HEK293 (cell line): Measurements from ENCODE around the gene CLIP1.

Experiments used
- CTCF ChIA-PET: fragments of 350-600 bp; formaldehyde crosslinking; extraction: SDS; loops from one replicate; lab custom pipeline; 2021; ENCODE audit warnings: antibody characterized with exemption; lab: Yijun Ruan, JAX
- POLR2A ChIA-PET: fragments of 300-600 bp; formaldehyde crosslinking; extraction: SDS; loops from one replicate; lab custom pipeline; 2020; ENCODE audit warnings: antibody characterized with exemption, inconsistent platforms; lab: Yijun Ruan, JAX
- H3K27ac ChIP-seq: fragments of 200-500 bp; sonication (Bioruptor generic); 2 replicates; pipeline ENCODE4 v1.5.1; 2014; ENCODE audit warnings: low read depth, low read length, control low read depth, inconsistent platforms; ENCODE audit errors: extremely low read depth
- H3K36me3 ChIP-seq, 2 experiments: fragments of 200-500 bp in 1 of 2; sonication (Bioruptor generic) in 1 of 2; 1 replicate in 1 of 2; 2 replicates in 1 of 2; pipeline ENCODE4 v1.5.1; 2014 to 2017; ENCODE audit warnings: inconsistent platforms in 2 of 2, low read length in 2 of 2; ENCODE audit not compliant: control insufficient read depth in 2 of 2, insufficient read depth in 1 of 2
- H3K4me1 ChIP-seq: fragments of 200-500 bp; sonication (Bioruptor generic); 2 replicates; pipeline ENCODE4 v1.5.1; 2014; ENCODE audit warnings: mild to moderate bottlenecking, low read length, inconsistent platforms; ENCODE audit not compliant: control insufficient read depth, insufficient read depth
- H3K4me3 ChIP-seq: 2 replicates; pipeline ENCODE4 v1.5.1; 2011; ENCODE audit warnings: low read depth, mild to moderate bottlenecking, control low read depth, low read length, moderate library complexity
- H3K9me3 ChIP-seq: fragments of 200-500 bp; sonication (Bioruptor generic); 2 replicates; pipeline ENCODE4 v1.5.1; 2014; ENCODE audit warnings: low read depth, low read length, inconsistent platforms; ENCODE audit not compliant: control insufficient read depth, insufficient read depth
- ZBTB1 ChIP-seq: fragments of 450-650 bp; formaldehyde crosslinking; IDR thresholded peaks from 2 replicates; pipeline ENCODE4 v1.5.1; 2016; ENCODE audit warnings: missing biosample characterization, missing genetic modification characterization
- ZNF10 ChIP-seq: fragments of 450-650 bp; formaldehyde crosslinking; IDR thresholded peaks from 2 replicates; pipeline ENCODE4 v1.5.1; 2017; ENCODE audit warnings: missing biosample characterization, missing genetic modification characterization
- ZNF140 ChIP-seq: fragments of 450-650 bp; formaldehyde crosslinking; IDR thresholded peaks from 2 replicates; pipeline ENCODE4 v1.5.1; 2016; ENCODE audit warnings: missing biosample characterization, missing genetic modification characterization
- ZNF174 ChIP-seq: fragments of 450-650 bp; formaldehyde crosslinking; IDR thresholded peaks from 2 replicates; pipeline ENCODE4 v1.5.0; 2017; ENCODE audit warnings: missing biosample characterization, mild to moderate bottlenecking, missing genetic modification characterization
- ZNF214 ChIP-seq: fragments of 450-650 bp; formaldehyde crosslinking; IDR thresholded peaks from 2 replicates; pipeline ENCODE4 v1.5.1; 2017; ENCODE audit warnings: missing biosample characterization, mild to moderate bottlenecking, missing genetic modification characterization, borderline replicate concordance
- ZNF335 ChIP-seq: fragments of 450-650 bp; formaldehyde crosslinking; conservative IDR thresholded peaks from 2 replicates; pipeline ENCODE4 v1.5.1; 2016; ENCODE audit warnings: missing biosample characterization, missing genetic modification characterization
- ZNF530 ChIP-seq: fragments of 450-650 bp; formaldehyde crosslinking; IDR thresholded peaks from 2 replicates; pipeline ENCODE4 v1.5.1; 2016; ENCODE audit warnings: low read depth, missing biosample characterization, missing genetic modification characterization
- ZNF549 ChIP-seq: fragments of 450-650 bp; IDR thresholded peaks from 2 replicates; pipeline ENCODE4 v1.5.1; 2018; ENCODE audit warnings: missing biosample characterization, missing genetic modification characterization, mild to moderate bottlenecking, inconsistent platforms, moderate library complexity
- ZNF664 ChIP-seq: fragments of 450-650 bp; formaldehyde crosslinking; IDR thresholded peaks from 2 replicates; pipeline ENCODE4 v1.5.1; 2016; ENCODE audit warnings: missing biosample characterization, missing genetic modification characterization
- ZNF670 ChIP-seq: fragments of 450-650 bp; formaldehyde crosslinking; IDR thresholded peaks from 2 replicates; pipeline ENCODE4 v1.5.1; 2016; ENCODE audit warnings: missing biosample characterization, missing genetic modification characterization, low read depth
- ZNF677 ChIP-seq: fragments of 450-650 bp; IDR thresholded peaks from 2 replicates; pipeline ENCODE4 v1.5.0; 2018; ENCODE audit warnings: missing biosample characterization, mild to moderate bottlenecking, missing genetic modification characterization, moderate library complexity
- ZNF692 ChIP-seq: fragments of 450-650 bp; formaldehyde crosslinking; IDR thresholded peaks from 2 replicates; pipeline ENCODE4 v1.5.1; 2016; ENCODE audit warnings: missing biosample characterization, missing genetic modification characterization
- ZNF785 ChIP-seq: fragments of 450-650 bp; formaldehyde crosslinking; IDR thresholded peaks from 2 replicates; pipeline ENCODE4 v1.5.1; 2016; ENCODE audit warnings: missing biosample characterization, missing genetic modification characterization
- ZSCAN23 ChIP-seq: fragments of 450-650 bp; formaldehyde crosslinking; IDR thresholded peaks from 2 replicates; pipeline ENCODE4 v1.5.1; 2016; ENCODE audit warnings: missing biosample characterization, missing genetic modification characterization
- ZSCAN30 ChIP-seq: fragments of 450-650 bp; IDR thresholded peaks from 2 replicates; pipeline ENCODE4 v1.5.1; 2018; ENCODE audit warnings: missing biosample characterization, mild to moderate bottlenecking, missing genetic modification characterization, moderate library complexity
- TF ChIP-seq, protein P1 (sequence below): fragments of 450-650 bp; formaldehyde crosslinking; IDR thresholded peaks from 2 replicates; pipeline ENCODE4 v1.5.1; 2016; ENCODE audit warnings: missing biosample characterization, missing genetic modification characterization
- TF ChIP-seq, protein P2 (sequence below): fragments of 450-650 bp; formaldehyde crosslinking; IDR thresholded peaks from 2 replicates; pipeline ENCODE4 v1.5.1; 2017; ENCODE audit warnings: missing biosample characterization, missing genetic modification characterization
- TF ChIP-seq, protein P3 (sequence below): fragments of 450-650 bp; formaldehyde crosslinking; IDR thresholded peaks from 2 replicates; pipeline ENCODE4 v1.5.1; 2016; ENCODE audit warnings: missing biosample characterization, missing genetic modification characterization
- TF ChIP-seq, protein P4 (sequence below): fragments of 450-650 bp; formaldehyde crosslinking; IDR thresholded peaks from 2 replicates; pipeline ENCODE4 v1.5.1; 2016; ENCODE audit warnings: missing biosample characterization, missing genetic modification characterization
- TF ChIP-seq, protein P5 (sequence below): fragments of 450-650 bp; formaldehyde crosslinking; IDR thresholded peaks from 2 replicates; pipeline ENCODE4 v1.5.1; 2016; ENCODE audit warnings: missing biosample characterization, missing genetic modification characterization

CLIP1 gene

DNA sequence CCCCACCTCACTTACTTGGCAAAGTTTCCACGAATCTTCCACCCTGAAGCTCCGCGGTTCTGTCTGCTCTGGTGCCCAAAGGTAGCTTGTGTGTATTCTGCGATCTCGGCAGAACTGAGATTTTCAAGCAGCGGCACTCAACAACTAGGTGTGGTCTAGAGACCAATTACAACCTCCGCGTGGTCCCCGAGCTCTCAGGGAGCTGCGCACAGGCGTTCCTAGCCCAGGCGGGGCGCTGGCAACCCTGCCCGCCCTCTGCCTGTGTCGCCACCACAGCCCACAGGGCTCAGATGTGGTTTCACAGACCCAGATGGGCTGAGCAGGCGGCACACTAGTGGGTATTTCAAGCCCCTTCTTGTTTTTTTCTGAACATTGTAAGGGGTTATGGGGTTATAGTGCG is 195.1 kb downstream of the CLIP1 start:
- Histone ChIP-seq H3K27ac (no peak overlapping the region), H3K9me3 (no peaks in the 10 kb centered on the region), H3K4me1 (peaks cover 11% of the 10 kb centered on the region), H3K4me3 (no peak overlapping the region), H3K36me3 (peaks cover 13 to 40% of the 10 kb centered on the region in 2 experiments; a peak in 2 of 3 replicates)
- no peak for TF ChIP-seq ZNF335 (tag by site-specific recombination)
- no peak for TF ChIP-seq ZNF670 (tag by site-specific recombination)
- TF ChIP-seq, protein P1, sequence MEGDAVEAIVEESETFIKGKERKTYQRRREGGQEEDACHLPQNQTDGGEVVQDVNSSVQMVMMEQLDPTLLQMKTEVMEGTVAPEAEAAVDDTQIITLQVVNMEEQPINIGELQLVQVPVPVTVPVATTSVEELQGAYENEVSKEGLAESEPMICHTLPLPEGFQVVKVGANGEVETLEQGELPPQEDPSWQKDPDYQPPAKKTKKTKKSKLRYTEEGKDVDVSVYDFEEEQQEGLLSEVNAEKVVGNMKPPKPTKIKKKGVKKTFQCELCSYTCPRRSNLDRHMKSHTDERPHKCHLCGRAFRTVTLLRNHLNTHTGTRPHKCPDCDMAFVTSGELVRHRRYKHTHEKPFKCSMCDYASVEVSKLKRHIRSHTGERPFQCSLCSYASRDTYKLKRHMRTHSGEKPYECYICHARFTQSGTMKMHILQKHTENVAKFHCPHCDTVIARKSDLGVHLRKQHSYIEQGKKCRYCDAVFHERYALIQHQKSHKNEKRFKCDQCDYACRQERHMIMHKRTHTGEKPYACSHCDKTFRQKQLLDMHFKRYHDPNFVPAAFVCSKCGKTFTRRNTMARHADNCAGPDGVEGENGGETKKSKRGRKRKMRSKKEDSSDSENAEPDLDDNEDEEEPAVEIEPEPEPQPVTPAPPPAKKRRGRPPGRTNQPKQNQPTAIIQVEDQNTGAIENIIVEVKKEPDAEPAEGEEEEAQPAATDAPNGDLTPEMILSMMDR (tag by site-specific recombination), result no peak
- no peak for TF ChIP-seq ZSCAN30 (tag by site-specific recombination)
- TF ChIP-seq ZNF530 (tag by site-specific recombination), result no peak
- no peak for TF ChIP-seq ZSCAN23 (tag by site-specific recombination)
- TF ChIP-seq, protein P2, sequence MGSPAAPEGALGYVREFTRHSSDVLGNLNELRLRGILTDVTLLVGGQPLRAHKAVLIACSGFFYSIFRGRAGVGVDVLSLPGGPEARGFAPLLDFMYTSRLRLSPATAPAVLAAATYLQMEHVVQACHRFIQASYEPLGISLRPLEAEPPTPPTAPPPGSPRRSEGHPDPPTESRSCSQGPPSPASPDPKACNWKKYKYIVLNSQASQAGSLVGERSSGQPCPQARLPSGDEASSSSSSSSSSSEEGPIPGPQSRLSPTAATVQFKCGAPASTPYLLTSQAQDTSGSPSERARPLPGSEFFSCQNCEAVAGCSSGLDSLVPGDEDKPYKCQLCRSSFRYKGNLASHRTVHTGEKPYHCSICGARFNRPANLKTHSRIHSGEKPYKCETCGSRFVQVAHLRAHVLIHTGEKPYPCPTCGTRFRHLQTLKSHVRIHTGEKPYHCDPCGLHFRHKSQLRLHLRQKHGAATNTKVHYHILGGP (tag by site-specific recombination), result no peak
- no peak for TF ChIP-seq ZBTB1 (tag by site-specific recombination)
- no peak for TF ChIP-seq ZNF677 (tag by site-specific recombination)
- TF ChIP-seq, protein P3, sequence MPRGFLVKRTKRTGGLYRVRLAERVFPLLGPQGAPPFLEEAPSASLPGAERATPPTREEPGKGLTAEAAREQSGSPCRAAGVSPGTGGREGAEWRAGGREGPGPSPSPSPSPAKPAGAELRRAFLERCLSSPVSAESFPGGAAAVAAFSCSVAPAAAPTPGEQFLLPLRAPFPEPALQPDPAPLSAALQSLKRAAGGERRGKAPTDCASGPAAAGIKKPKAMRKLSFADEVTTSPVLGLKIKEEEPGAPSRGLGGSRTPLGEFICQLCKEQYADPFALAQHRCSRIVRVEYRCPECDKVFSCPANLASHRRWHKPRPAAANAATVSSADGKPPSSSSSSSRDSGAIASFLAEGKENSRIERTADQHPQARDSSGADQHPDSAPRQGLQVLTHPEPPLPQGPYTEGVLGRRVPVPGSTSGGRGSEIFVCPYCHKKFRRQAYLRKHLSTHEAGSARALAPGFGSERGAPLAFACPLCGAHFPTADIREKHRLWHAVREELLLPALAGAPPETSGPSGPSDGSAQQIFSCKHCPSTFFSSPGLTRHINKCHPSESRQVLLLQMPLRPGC (tag by site-specific recombination), result no peak
- TF ChIP-seq, protein P4, sequence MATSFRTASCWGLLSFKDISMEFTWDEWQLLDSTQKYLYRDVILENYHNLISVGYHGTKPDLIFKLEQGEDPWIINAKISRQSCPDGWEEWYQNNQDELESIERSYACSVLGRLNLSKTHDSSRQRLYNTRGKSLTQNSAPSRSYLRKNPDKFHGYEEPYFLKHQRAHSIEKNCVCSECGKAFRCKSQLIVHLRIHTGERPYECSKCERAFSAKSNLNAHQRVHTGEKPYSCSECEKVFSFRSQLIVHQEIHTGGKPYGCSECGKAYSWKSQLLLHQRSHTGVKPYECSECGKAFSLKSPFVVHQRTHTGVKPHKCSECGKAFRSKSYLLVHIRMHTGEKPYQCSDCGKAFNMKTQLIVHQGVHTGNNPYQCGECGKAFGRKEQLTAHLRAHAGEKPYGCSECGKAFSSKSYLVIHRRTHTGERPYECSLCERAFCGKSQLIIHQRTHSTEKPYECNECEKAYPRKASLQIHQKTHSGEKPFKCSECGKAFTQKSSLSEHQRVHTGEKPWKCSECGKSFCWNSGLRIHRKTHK (tag by site-specific recombination), result no peak
- TF ChIP-seq ZNF785 (tag by site-specific recombination), result no peak
- TF ChIP-seq ZNF549 (tag by site-specific recombination), result no peak
- no peak for TF ChIP-seq ZNF664 (tag by site-specific recombination)
- POLR2A ChIA-PET, result no interaction called here
- CTCF ChIA-PET, result interaction anchor here (0.6 to 0.7 kb wide), 2 partner anchors 68 to 671 kb away, joined by 3 read pairs; no protein-coding TSS in a partner anchor

DNA sequence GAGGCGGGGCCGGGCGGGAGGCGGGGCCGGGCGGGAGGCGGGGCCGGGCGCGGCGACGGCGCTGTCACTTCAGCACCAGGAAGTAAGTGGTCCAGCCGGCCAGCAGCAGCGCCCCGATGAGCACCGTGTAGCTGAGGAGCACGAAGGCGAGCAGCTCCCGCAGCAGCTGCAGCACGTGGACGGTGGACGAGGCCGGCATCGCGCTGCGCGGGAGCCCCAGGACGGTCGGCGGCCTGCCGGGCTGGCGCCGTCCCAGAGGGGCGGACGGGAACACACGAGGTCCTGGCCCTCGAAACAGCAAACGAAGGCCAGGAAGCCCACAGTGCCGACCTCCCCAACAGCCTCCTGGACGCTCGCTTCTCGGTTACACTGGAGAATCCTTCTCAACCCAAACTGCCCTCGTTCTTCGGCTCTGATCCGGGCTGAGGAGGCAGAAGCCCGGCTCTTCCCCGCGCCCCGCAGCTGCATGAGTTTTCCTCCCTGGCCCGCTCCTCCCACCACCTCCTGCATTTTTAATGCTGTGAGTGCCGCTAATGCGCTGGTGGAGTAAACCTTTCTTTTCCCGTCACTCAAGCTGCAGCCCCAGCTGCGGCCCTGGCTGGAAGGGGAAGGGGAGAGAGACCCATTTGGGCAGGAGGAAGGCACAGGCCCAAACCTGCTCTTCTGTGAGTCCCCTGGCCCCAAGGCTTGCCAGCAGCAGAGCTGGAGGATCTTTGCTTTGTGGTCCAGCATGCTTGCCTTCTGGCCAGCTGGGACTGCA is 195.9 kb downstream of the CLIP1 start:
- Histone ChIP-seq H3K4me3 (peak overlapping the region; percentile 29), H3K36me3 (peaks cover 16 to 40% of the 10 kb centered on the region in 2 experiments), H3K4me1 (peaks cover 11% of the 10 kb centered on the region), H3K9me3 (no peaks in the 10 kb centered on the region), H3K27ac (no peak overlapping the region)
- CTCF ChIA-PET, result interaction anchor here (0.7 kb wide), 1 partner anchor 68 kb away, joined by 3 read pairs; no protein-coding TSS in a partner anchor
- POLR2A ChIA-PET, result interaction anchor here (0.6 to 2.2 kb wide), 15 partner anchors 10 to 1555 kb away, joined by 3 to 10 read pairs (median 5); partner anchors contain the start of genes B3GNT4, KNTC1, MLXIP and MPHOSPH9
- TF ChIP-seq ZNF10 (tag by site-specific recombination), result no peak
- TF ChIP-seq ZNF174 (tag by site-specific recombination), result no peak
- TF ChIP-seq, protein P5, sequence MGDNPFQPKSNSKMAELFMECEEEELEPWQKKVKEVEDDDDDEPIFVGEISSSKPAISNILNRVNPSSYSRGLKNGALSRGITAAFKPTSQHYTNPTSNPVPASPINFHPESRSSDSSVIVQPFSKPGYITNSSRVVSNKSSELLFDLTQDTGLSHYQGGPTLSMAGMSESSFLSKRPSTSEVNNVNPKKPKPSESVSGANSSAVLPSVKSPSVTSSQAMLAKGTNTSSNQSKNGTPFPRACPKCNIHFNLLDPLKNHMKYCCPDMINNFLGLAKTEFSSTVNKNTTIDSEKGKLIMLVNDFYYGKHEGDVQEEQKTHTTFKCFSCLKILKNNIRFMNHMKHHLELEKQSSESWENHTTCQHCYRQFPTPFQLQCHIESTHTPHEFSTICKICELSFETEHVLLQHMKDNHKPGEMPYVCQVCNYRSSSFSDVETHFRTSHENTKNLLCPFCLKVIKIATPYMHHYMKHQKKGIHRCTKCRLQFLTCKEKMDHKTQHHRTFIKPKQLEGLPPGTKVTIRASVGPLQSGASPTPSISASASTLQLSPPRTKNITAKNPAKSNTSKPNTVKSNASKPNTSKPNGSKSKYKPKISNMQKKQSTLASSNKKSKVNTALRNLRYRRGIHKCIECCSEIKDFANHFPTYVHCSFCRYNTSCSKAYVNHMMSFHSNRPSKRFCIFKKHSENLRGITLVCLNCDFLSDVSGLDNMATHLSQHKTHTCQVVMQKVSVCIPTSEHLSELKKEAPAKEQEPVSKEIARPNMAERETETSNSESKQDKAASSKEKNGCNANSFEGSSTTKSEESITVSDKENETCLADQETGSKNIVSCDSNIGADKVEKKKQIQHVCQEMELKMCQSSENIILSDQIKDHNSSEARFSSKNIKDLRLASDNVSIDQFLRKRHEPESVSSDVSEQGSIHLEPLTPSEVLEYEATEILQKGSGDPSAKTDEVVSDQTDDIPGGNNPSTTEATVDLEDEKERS (tag by site-specific recombination), result no peak
- no peak for TF ChIP-seq ZNF140 (tag by site-specific recombination)
- no peak for TF ChIP-seq ZNF214 (tag by site-specific recombination)
- 0 out of 2 replicates have a peak, but pooled peaks have one; percentile 12 for TF ChIP-seq ZNF692 (tag by site-specific recombination)
